Osteoblast (primary cell): ENCODE data around the gene PHACTR1. TPM values are rescaled to one million over a fixed set of nuclear protein-coding genes. Genes with fewer than 3 reads are reported as not detected.

Experiments used
- DNase-seq: peaks from one replicate; pipeline ENCODE4 v3.0.0; 2011; ENCODE audit warnings: low spot score, mixed read lengths; ENCODE audit not compliant: insufficient read length; ENCODE audit errors: missing footprints
- H2AFZ ChIP-seq: 2 replicates; pipeline ENCODE4 v1.6.0; 2011; ENCODE audit warnings: mild to moderate bottlenecking, low read length
- H3K27ac ChIP-seq: 2 replicates; pipeline ENCODE4 v1.5.1; 2011; ENCODE audit warnings: mild to moderate bottlenecking, low read depth, low read length, moderate library complexity
- H3K27me3 ChIP-seq: 2 replicates; pipeline ENCODE4 v1.6.0; 2012; ENCODE audit warnings: mild to moderate bottlenecking, control low read depth, inconsistent platforms, low read length, moderate library complexity; ENCODE audit not compliant: insufficient read depth
- H3K36me3 ChIP-seq: 2 replicates; pipeline ENCODE4 v1.5.1; 2011; ENCODE audit warnings: mild to moderate bottlenecking, low read length, control low read depth, moderate library complexity; ENCODE audit not compliant: insufficient read depth
- H3K4me1 ChIP-seq: 2 replicates; pipeline ENCODE4 v1.5.1; 2011; ENCODE audit warnings: mild to moderate bottlenecking, low read length, control low read depth, moderate library complexity; ENCODE audit not compliant: insufficient read depth
- H3K4me2 ChIP-seq: 2 replicates; pipeline ENCODE4 v1.6.0; 2011; ENCODE audit warnings: mild to moderate bottlenecking, low read length; ENCODE audit not compliant: insufficient read depth
- H3K4me3 ChIP-seq: fragments of 200-600 bp; sonication (generic); 3 replicates; pipeline ENCODE4 v1.5.1; 2012; ENCODE audit warnings: mild to moderate bottlenecking, low read length, inconsistent platforms; ENCODE audit not compliant: insufficient read depth
- H3K79me2 ChIP-seq: 2 replicates; pipeline ENCODE4 v1.6.0; 2012; ENCODE audit warnings: mild to moderate bottlenecking, low read length, control low read depth, inconsistent platforms; ENCODE audit not compliant: insufficient read depth
- H3K9me3 ChIP-seq: 2 replicates; pipeline ENCODE4 v1.5.1; 2011; ENCODE audit warnings: low read depth, low read length, control low read depth
- H4K20me1 ChIP-seq: 2 replicates; pipeline ENCODE4 v1.6.0; 2012; ENCODE audit warnings: mild to moderate bottlenecking, low read length, control low read depth; ENCODE audit not compliant: insufficient read depth
- CTCF ChIP-seq: IDR thresholded peaks from 2 replicates; pipeline ENCODE4 v1.5.1; 2011; ENCODE audit warnings: mild to moderate bottlenecking, low read depth, low read length, moderate library complexity; ENCODE audit errors: extremely low read depth
- total RNA-seq: library from RNA; depleted of rRNA; stranded (reverse); fragments of >200 nt; gene quantifications from 2 replicates; pipeline ENCODE4 v1.2.3, GENCODE V29; 2012

Gene PHACTR1
- total RNA-seq, 1 donor: 0.36 TPM

GRCh38 chr6:12937971-12938370, 221.4 kb downstream of the PHACTR1 start:
- H3K9me3 ChIP-seq: no peaks in the 10 kb centered on the region
- H3K4me3 ChIP-seq: no peak overlapping the region
- no peak overlapping the region for H3K27ac ChIP-seq
- no peak overlapping the region for H2AFZ ChIP-seq
- H3K36me3 ChIP-seq: no peaks in the 10 kb centered on the region
- H3K79me2 ChIP-seq: no peaks in the 10 kb centered on the region
- H4K20me1 ChIP-seq: no peaks in the 10 kb centered on the region
- TF ChIP-seq CTCF: no peak
- H3K4me2 ChIP-seq: no peak overlapping the region
- H3K4me1 ChIP-seq: no peaks in the 10 kb centered on the region
- no peaks in the 10 kb centered on the region for H3K27me3 ChIP-seq
- DNase-seq: no peak

- no peak for TF ChIP-seq CTCF
- DNase-seq: no peak
These were observed 222.7 kb downstream of the PHACTR1 start for GRCh38 chr6:12939314-12939713.

GRCh38 chr6:12941422-12941821, 224.9 kb downstream of the PHACTR1 start:
- no peak overlapping the region for H3K4me3 ChIP-seq
- H3K36me3 ChIP-seq: no peaks in the 10 kb centered on the region
- no peaks in the 10 kb centered on the region for H4K20me1 ChIP-seq
- no peaks in the 10 kb centered on the region for H3K4me1 ChIP-seq
- H3K27ac ChIP-seq: no peak overlapping the region
- H3K79me2 ChIP-seq: no peaks in the 10 kb centered on the region
- H3K27me3 ChIP-seq: no peaks in the 10 kb centered on the region
- TF ChIP-seq CTCF: no peak
- no peak overlapping the region for H3K4me2 ChIP-seq
- no peak for DNase-seq
- no peak overlapping the region for H2AFZ ChIP-seq
- H3K9me3 ChIP-seq: no peaks in the 10 kb centered on the region

More at GRCh38 chr6:12939314-12939713, 222.7 kb downstream of the PHACTR1 start:
- Histone ChIP-seq H3K79me2 (no peaks in the 10 kb centered on the region), H3K27ac (no peak overlapping the region), H3K4me1 (no peaks in the 10 kb centered on the region), H3K9me3 (no peaks in the 10 kb centered on the region), H2AFZ (no peak overlapping the region), H4K20me1 (no peaks in the 10 kb centered on the region), H3K27me3 (no peaks in the 10 kb centered on the region), H3K4me2 (no peak overlapping the region), H3K4me3 (no peak overlapping the region), H3K36me3 (no peaks in the 10 kb centered on the region)

- no peak for TF ChIP-seq CTCF
- Histone ChIP-seq H4K20me1 (no peaks in the 10 kb centered on the region), H3K36me3 (no peaks in the 10 kb centered on the region), H3K79me2 (no peaks in the 10 kb centered on the region), H2AFZ (no peak overlapping the region), H3K4me3 (no peak overlapping the region), H3K4me2 (no peak overlapping the region), H3K9me3 (no peaks in the 10 kb centered on the region), H3K27ac (no peak overlapping the region), H3K27me3 (no peaks in the 10 kb centered on the region), H3K4me1 (no peaks in the 10 kb centered on the region)
- no peak for DNase-seq
These were observed 227.0 kb downstream of the PHACTR1 start for GRCh38 chr6:12943549-12943948.
